Measurements from ENCODE around the gene PDXP.

The PDXP gene

DNA sequence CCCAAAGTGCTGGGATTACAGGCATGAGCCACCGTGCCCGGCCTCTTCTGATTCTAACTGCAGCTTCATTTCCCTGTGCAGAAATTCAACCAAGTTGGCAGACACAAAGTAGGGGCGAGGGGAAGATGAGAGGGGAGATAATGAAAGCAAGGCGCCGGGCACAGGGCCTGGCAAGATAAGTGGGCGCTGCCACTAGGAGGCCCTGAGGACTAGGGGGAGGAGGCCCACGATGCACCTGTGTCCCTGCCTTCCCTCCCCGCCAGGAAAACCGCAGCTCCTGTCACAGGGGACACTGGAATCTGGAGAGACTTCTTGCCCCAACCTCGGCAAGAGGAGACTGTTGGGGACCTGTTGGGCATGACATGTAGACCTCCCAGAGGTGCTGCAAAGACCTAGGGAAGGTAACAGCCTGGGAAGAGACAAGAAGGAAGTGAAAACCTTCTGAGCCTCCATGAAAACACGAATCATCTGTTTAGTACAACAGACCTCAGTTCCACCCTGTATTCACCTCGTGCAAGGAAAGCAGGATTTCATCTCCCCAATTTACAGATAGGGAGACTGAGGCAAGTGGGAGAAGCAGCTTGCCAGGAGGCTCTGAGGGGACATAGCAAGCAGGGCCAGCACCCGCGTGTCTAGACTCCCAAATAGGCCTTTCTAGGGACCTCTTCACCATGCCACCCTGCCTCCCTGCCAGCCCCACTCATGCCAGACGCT, 13.8 kb downstream of the PDXP start:
- peaks cover 16% of the 10 kb centered on the region for H3K4me1 Mint-ChIP-seq
- no peaks in the 10 kb centered on the region for H3K27me3 Mint-ChIP-seq (ENCODE audit: low read depth)
- H3K9me3 Mint-ChIP-seq, result no peaks in the 10 kb centered on the region
- no peak for TF ChIP-seq CTCF (IDR thresholded peaks at IDR 0.05; ENCODE audit: unreplicated experiment in 3 of 3)
- no peak overlapping the region for H3K4me3 Mint-ChIP-seq
- peaks cover 6% of the 10 kb centered on the region for H3K36me3 Mint-ChIP-seq (ENCODE audit: low read depth)
- peak overlapping the region in 1 of 3 experiments; percentile 68 for H3K27ac Mint-ChIP-seq

GRCh38 chr22:37672920-37673455, 14.5 kb downstream of the PDXP start:
- Mint-ChIP-seq H3K4me1 (peaks cover 20% of the 10 kb centered on the region), H3K27me3 (ENCODE audit: low read depth) (no peaks in the 10 kb centered on the region), H3K36me3 (ENCODE audit: low read depth) (peaks cover 4% of the 10 kb centered on the region), H3K9me3 (no peaks in the 10 kb centered on the region), H3K4me3 (no peak overlapping the region), H3K27ac (no peak overlapping the region)
- no peak for TF ChIP-seq CTCF (IDR thresholded peaks at IDR 0.05; ENCODE audit: unreplicated experiment in 3 of 3)

GRCh38 chr22:37674248-37674647, 15.7 kb downstream of the PDXP start:
- Mint-ChIP-seq H3K27me3 (ENCODE audit: low read depth) (no peaks in the 10 kb centered on the region), H3K27ac (peak overlapping the region; percentile 93 to 100 (median 99)), H3K9me3 (no peaks in the 10 kb centered on the region), H3K4me3 (peak overlapping the region in 1 of 3 experiments; percentile 21), H3K36me3 (ENCODE audit: low read depth) (peaks cover 3% of the 10 kb centered on the region), H3K4me1 (peaks cover 22% of the 10 kb centered on the region)
- TF ChIP-seq CTCF (IDR thresholded peaks at IDR 0.05; ENCODE audit: unreplicated experiment in 3 of 3), result no peak

DNA sequence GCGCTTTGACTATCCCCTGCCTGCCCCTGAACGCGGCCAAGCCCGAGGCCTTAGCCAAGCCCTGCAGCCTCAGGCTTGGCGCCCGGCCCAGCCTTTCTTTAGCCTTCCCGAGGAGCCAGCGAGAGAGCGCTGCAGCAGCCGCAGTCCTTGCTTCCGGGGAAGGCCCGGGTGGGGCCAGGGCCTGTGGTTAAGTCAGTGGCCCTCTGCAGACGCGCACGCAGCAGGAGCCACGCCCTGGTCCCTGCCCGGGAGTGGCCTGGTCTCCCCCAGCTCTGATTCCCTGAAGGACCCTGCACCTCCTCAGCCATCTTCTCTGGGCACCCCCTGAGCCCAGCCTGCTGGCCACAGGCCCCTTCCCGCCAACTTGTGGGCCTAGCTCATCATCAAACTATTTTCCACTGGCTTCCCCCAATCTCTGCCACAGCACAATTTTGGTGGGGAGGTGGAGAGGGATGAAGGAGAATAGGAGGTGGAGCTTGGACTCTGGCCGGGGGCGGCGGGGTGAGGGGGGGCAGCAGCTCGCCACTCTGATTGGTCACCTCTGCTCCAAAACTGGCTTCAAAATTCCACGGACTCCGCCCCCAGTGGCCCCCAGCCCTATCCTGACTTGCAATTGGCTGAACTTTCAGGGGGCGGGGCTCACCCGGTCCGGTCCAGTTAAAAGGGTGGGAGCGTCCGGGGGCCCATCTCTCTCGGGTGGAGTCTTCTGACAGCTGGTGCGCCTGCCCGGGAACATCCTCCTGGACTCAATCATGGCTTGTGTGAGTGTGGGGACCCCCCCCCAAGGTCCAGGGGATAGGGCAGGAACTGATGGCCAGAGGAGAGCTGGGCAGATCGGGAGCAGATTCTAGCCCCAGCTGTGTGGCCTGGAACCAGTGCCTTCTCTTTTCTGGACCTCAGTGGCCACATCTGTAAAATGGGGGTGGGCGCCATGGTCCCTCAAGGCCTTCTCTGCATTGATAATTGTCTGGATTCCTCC, 16.7 kb downstream of the PDXP start, which contains the start of gene LGALS1:
LGALS1 (plus strand) TSS at position 686 of the 979 bp plus-strand sequence; CDS start at position 753, 67 bp downstream.
- Mint-ChIP-seq H3K9me3 (no peaks in the 10 kb centered on the region), H3K36me3 (ENCODE audit: low read depth) (peaks cover 6% of the 10 kb centered on the region), H3K4me1 (peaks cover 29% of the 10 kb centered on the region), H3K27me3 (ENCODE audit: low read depth) (no peaks in the 10 kb centered on the region), H3K27ac (peak within 1 kb of the TSS; percentile 93 to 100 (median 99)), H3K4me3 (peak within 1 kb of the TSS; percentile 76 to 91 (median 91))
- no peak for TF ChIP-seq CTCF (IDR thresholded peaks at IDR 0.05; ENCODE audit: unreplicated experiment in 3 of 3)

DNA sequence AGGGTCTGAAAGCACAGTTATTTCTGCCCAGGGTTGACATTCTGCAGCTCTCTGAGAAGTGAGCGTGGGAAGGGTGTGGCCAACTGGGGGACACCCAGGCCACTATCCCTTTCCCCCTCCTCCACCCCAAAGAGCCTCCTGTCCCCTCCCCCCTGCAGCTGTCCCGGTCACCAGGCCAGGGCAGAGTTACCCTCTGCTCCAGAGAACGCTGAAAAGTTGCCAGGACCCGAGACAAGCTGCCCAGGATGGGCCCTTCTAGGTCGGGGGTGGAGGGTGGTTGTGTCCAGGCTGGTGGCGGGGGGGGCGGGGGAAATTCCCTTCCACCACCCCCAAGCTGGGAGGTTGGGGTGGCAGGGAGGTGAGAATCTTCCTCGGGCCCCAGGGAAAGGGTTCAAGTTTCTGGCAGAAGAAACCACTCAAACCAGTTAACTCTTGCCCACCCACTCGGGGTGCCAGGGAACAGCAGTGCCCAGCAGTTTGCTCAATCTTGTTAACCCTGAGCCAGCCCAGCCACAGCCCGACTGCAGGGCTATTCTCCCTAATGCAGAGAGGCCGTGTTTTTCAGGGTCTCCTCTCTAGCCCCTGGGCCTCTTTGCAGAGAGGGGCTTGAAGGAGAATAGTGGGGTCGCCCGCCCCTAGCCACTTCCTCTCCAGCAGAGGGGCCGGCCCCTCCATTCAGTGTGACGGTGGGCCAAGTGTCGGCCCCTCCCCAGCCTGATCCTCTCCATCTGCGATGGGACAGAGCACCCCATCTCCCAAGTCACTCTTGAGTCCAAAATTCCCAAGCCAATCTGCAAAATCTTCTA, 17.6 kb downstream of the PDXP start:
- Mint-ChIP-seq H3K27me3 (ENCODE audit: low read depth) (no peaks in the 10 kb centered on the region), H3K9me3 (no peaks in the 10 kb centered on the region), H3K27ac (peak overlapping the region; percentile 93 to 100 (median 93)), H3K36me3 (ENCODE audit: low read depth) (peaks cover 6% of the 10 kb centered on the region), H3K4me1 (peaks cover 31% of the 10 kb centered on the region), H3K4me3 (peak overlapping the region; percentile 76 to 91 (median 91))
- TF ChIP-seq CTCF (IDR thresholded peaks at IDR 0.05; ENCODE audit: unreplicated experiment in 3 of 3), result no peak

All from nephron (organoid).